Measurements from ENCODE around the gene SLC39A6. TPM values are rescaled to one million over a fixed set of nuclear protein-coding genes. Genes with fewer than 3 reads are reported as not detected.

Gene SLC39A6
- polyA plus RNA-seq, 1 of the 3 experiments (the other 2 are of a cell fraction) = 67.4 TPM

GRCh38 chr18:36109737-36110136 is 19.4 kb downstream of the SLC39A6 start:
- ChIA-PET POLR2A (no interaction called here), CTCF (interaction anchor here (1.7 to 2.8 kb wide), 2 partner anchors 92 to 174 kb away, joined by 5 to 9 read pairs; no protein-coding TSS in a partner anchor)
- TF ChIP-seq RCOR1 (IDR thresholded peaks at IDR 0.05; ENCODE audit: low read length) = no peak
- TF ChIP-seq RAD21 (IDR thresholded peaks at IDR 0.05; ENCODE audit: low read length) = no peak
- no peak for TF ChIP-seq TEAD4 (IDR thresholded peaks at IDR 0.05; ENCODE audit: borderline replicate concordance, insufficient read depth)
- TF ChIP-seq RFX5 (IDR thresholded peaks at IDR 0.05; ENCODE audit: low read length) = no peak
- TF ChIP-seq SMC3 (IDR thresholded peaks at IDR 0.05; ENCODE audit: low read depth, low read length) = no peak
- no peak overlapping the region for H3K9ac ChIP-seq
- H3K27me3 ChIP-seq (ENCODE audit: insufficient read depth) = no peaks in the 10 kb centered on the region
- no peak overlapping the region for H3K4me2 ChIP-seq
- H3F3A ChIP-seq (replicated peaks; ENCODE audit: insufficient read depth) = no peaks in the 10 kb centered on the region
- no peaks in the 10 kb centered on the region for H3K9me3 ChIP-seq
- no peaks in the 10 kb centered on the region; a peak in 1 of 4 replicates for H3K4me1 ChIP-seq (ENCODE audit: control insufficient read depth in 1 of 2, insufficient read depth in 2 of 2, low read depth in 1 of 2, low read length in 1 of 2)
- H2AFZ ChIP-seq (ENCODE audit: low read depth) = no peak overlapping the region
- H3K4me3 ChIP-seq (ENCODE audit: low read depth in 2 of 2, low read length in 1 of 2) = no peak overlapping the region
- DNase-seq = no peak
- no peaks in the 10 kb centered on the region for H4K20me1 ChIP-seq (ENCODE audit: insufficient read depth)
- no peak overlapping the region for H3K27ac ChIP-seq (ENCODE audit: low read depth in 2 of 2, low read length in 1 of 2)
- H3K79me2 ChIP-seq (ENCODE audit: insufficient read depth) = no peaks in the 10 kb centered on the region
- 100% methylated on average over 1 of the region's 1 CpG for WGBS (ENCODE audit: low lambda C conversion rate)
- no peaks in the 10 kb centered on the region for H3K9me2 ChIP-seq
- peaks cover 60 to 63% of the 10 kb centered on the region in 2 experiments for H3K36me3 ChIP-seq (replicated peaks in 1 of 2; ENCODE audit: control insufficient read depth in 1 of 2, insufficient read depth in 2 of 2, low read length in 1 of 2)

- Histone ChIP-seq H3K4me1 (ENCODE audit: control insufficient read depth in 1 of 2, insufficient read depth in 2 of 2, low read depth in 1 of 2, low read length in 1 of 2) (no peaks in the 10 kb centered on the region; a peak in 1 of 4 replicates), H3K27ac (ENCODE audit: low read depth in 2 of 2, low read length in 1 of 2) (no peak overlapping the region), H4K20me1 (ENCODE audit: insufficient read depth) (no peaks in the 10 kb centered on the region), H3K9ac (no peak overlapping the region), H3K36me3 (replicated peaks in 1 of 2; ENCODE audit: control insufficient read depth in 1 of 2, insufficient read depth in 2 of 2, low read length in 1 of 2) (peaks cover 50 to 52% of the 10 kb centered on the region in 2 experiments), H3K27me3 (ENCODE audit: insufficient read depth) (no peaks in the 10 kb centered on the region), H3K4me2 (no peak overlapping the region), H3K9me3 (no peaks in the 10 kb centered on the region), H2AFZ (ENCODE audit: low read depth) (no peak overlapping the region), H3K9me2 (no peaks in the 10 kb centered on the region), H3K79me2 (ENCODE audit: insufficient read depth) (no peaks in the 10 kb centered on the region), H3F3A (replicated peaks; ENCODE audit: insufficient read depth) (no peaks in the 10 kb centered on the region), H3K4me3 (ENCODE audit: low read depth in 2 of 2, low read length in 1 of 2) (no peak overlapping the region)
- POLR2A ChIA-PET = no interaction called here
- WGBS (ENCODE audit: low lambda C conversion rate) = 93% methylated on average over 5 of the region's 5 CpGs
- TF ChIP-seq RXRA (IDR thresholded peaks at IDR 0.05; ENCODE audit: borderline replicate concordance, low read depth) (no peak), ELF1 (IDR thresholded peaks at IDR 0.05) (no peak), IRF3 (IDR thresholded peaks at IDR 0.05; ENCODE audit: low read depth, low read length) (no peak), SMC3 (IDR thresholded peaks at IDR 0.05; ENCODE audit: low read depth, low read length) (no peak), GABPA (IDR thresholded peaks at IDR 0.05; ENCODE audit: low read depth) (no peak), NRF1 (IDR thresholded peaks at IDR 0.05; ENCODE audit: low read depth, low read length) (no peak)
- DNase-seq = no peak
- CTCF ChIA-PET = interaction anchor here (1.7 to 2.8 kb wide), 2 partner anchors 91 to 176 kb away, joined by 5 to 9 read pairs; no protein-coding TSS in a partner anchor
Observed at GRCh38 chr18:36108601-36109000, 20.5 kb downstream of the SLC39A6 start.

GRCh38 chr18:36108196-36108595 is 20.9 kb downstream of the SLC39A6 start:
- Histone ChIP-seq H3K4me2 (no peak overlapping the region), H3K9ac (no peak overlapping the region), H3K36me3 (replicated peaks in 1 of 2; ENCODE audit: control insufficient read depth in 1 of 2, insufficient read depth in 2 of 2, low read length in 1 of 2) (peaks cover 46 to 48% of the 10 kb centered on the region in 2 experiments), H4K20me1 (ENCODE audit: insufficient read depth) (no peaks in the 10 kb centered on the region), H3K9me3 (no peaks in the 10 kb centered on the region; the same call in 1 of the 2 replicates), H3K9me2 (no peaks in the 10 kb centered on the region), H3K79me2 (ENCODE audit: insufficient read depth) (no peaks in the 10 kb centered on the region), H3K4me3 (ENCODE audit: low read depth in 2 of 2, low read length in 1 of 2) (no peak overlapping the region), H3K4me1 (ENCODE audit: control insufficient read depth in 1 of 2, insufficient read depth in 2 of 2, low read depth in 1 of 2, low read length in 1 of 2) (no peaks in the 10 kb centered on the region; a peak in 1 of 4 replicates), H3K27me3 (ENCODE audit: insufficient read depth) (no peaks in the 10 kb centered on the region), H2AFZ (ENCODE audit: low read depth) (no peak overlapping the region), H3F3A (replicated peaks; ENCODE audit: insufficient read depth) (no peaks in the 10 kb centered on the region), H3K27ac (ENCODE audit: low read depth in 2 of 2, low read length in 1 of 2) (no peak overlapping the region)
- no peak for DNase-seq
- TF ChIP-seq FOSL2 (IDR thresholded peaks at IDR 0.05; ENCODE audit: borderline replicate concordance, low read depth) = no peak
- TF ChIP-seq IRF3 (IDR thresholded peaks at IDR 0.05; ENCODE audit: low read depth, low read length) = no peak
- ChIA-PET POLR2A (no interaction called here), CTCF (interaction anchor here (0.9 to 2.8 kb wide), 2 partner anchors 48 to 91 kb away, joined by 3 to 9 read pairs; no protein-coding TSS in a partner anchor)
- WGBS (ENCODE audit: low lambda C conversion rate) = 49% methylated on average over 2 of the region's 2 CpGs

Data from SK-N-SH (cell line).